HUDEP-2 (cell line): Measurements from ENCODE around the gene PXT1.
A peak's percentile ranks its signal among the peaks of the same experiment; 100 is the strongest.

ENCODE experiments used
- DNase-seq, 76 experiments: peaks; one replicate each; lab custom pipeline; 2025; ENCODE audit not compliant: unreplicated experiment in 76 of 76; lab: John Stamatoyannopoulos, UW

PXT1 gene

GRCh38 chr6:36350681-36351571 is 91.7 kb downstream of the PXT1 start:
- DNase-seq, result peak in 70 of 76 experiments; percentile 15 to 85 (median 52)

GRCh38 chr6:36350082-36350481 is 92.6 kb downstream of the PXT1 start:
- DNase-seq, result no peak

- DNase-seq, result peak in 6 of 76 experiments; percentile 8 to 32 (median 14)
Observed at GRCh38 chr6:36349240-36349639, 93.4 kb downstream of the PXT1 start.

GRCh38 chr6:36347621-36348020 is 95.0 kb downstream of the PXT1 start:
- peak in 68 of 76 experiments; percentile 16 to 96 (median 64) for DNase-seq

GRCh38 chr6:36346486-36347273 is 96.0 kb downstream of the PXT1 start:
- DNase-seq, result no peak

GRCh38 chr6:36345681-36346466 is 96.8 kb downstream of the PXT1 start:
- peak in 3 of 76 experiments; percentile 7 to 28 (median 18) for DNase-seq

GRCh38 chr6:36343109-36343680 is 99.5 kb downstream of the PXT1 start:
- DNase-seq, result no peak

- DNase-seq, result peak in 60 of 76 experiments; percentile 20 to 79 (median 58)
Observed at GRCh38 chr6:36340618-36341454, 101.8 kb downstream of the PXT1 start.
